Measurements from ENCODE around the gene PAF1. TPM values are rescaled to one million over a fixed set of nuclear protein-coding genes. Genes with fewer than 3 reads are reported as not detected.

The PAF1 gene
- total and polyA plus RNA-seq, 2 of the 13 experiments (the other 11 are each of a cell fraction or from before 2014, with no cell fraction given) = 30.2 to 31.1 TPM

GRCh38 chr19:39412100-39412866 is 21.4 kb upstream of the PAF1 start, which contains the start of gene PLEKHG2 (continued):
- TF ChIP-seq NPAS2 (CRISPR knock-in tag; IDR thresholded peaks at IDR 0.05; ENCODE audit: borderline replicate concordance) (no peak), SNAPC2 (CRISPR knock-in tag; IDR thresholded peaks at IDR 0.05) (peak; percentile 91), ZNF24 (IDR thresholded peaks at IDR 0.05) (peak; percentile 95), ZKSCAN5 (CRISPR knock-in tag; IDR thresholded peaks at IDR 0.05) (no peak), ZBTB1 (CRISPR knock-in tag; IDR thresholded peaks at IDR 0.05; ENCODE audit: borderline replicate concordance) (no peak), NFYC (CRISPR knock-in tag; IDR thresholded peaks at IDR 0.05) (peak; percentile 81), HHEX (CRISPR knock-in tag; IDR thresholded peaks at IDR 0.05) (no peak), ZNF3 (CRISPR knock-in tag; IDR thresholded peaks at IDR 0.05) (no peak), ZNF614 (CRISPR knock-in tag; IDR thresholded peaks at IDR 0.05; ENCODE audit: borderline replicate concordance) (no peak), SATB2 (CRISPR knock-in tag; IDR thresholded peaks at IDR 0.05) (no peak), NFE2 (CRISPR knock-in tag; IDR thresholded peaks at IDR 0.05) (no peak), EHMT2 (IDR thresholded peaks at IDR 0.05; ENCODE audit: borderline replicate concordance, low read depth, low read length) (no peak), ZNF598 (CRISPR knock-in tag; IDR thresholded peaks at IDR 0.05; ENCODE audit: borderline replicate concordance) (no peak), ZNF33B (CRISPR knock-in tag; IDR thresholded peaks at IDR 0.05) (no peak), REST (IDR thresholded peaks at IDR 0.05; ENCODE audit: borderline replicate concordance in 1 of 2, low read depth in 1 of 2, low read length in 2 of 2) (no peak), U2AF1 (optimal IDR thresholded peaks at IDR 0.05; ENCODE audit: low read depth, low read length) (peak; percentile 84), ZNF160 (CRISPR knock-in tag; IDR thresholded peaks at IDR 0.05) (no peak; the same call in 1 of the 2 replicates), ZSCAN9 (CRISPR knock-in tag; IDR thresholded peaks at IDR 0.05; ENCODE audit: borderline replicate concordance) (no peak; the same call in 1 of the 2 replicates), MED13 (CRISPR knock-in tag; IDR thresholded peaks at IDR 0.05) (no peak), TFAP4 (IDR thresholded peaks at IDR 0.05; ENCODE audit: borderline replicate concordance, low read depth) (peak; percentile 73; the same call in 1 of the 2 replicates), ZBTB7A (CRISPR knock-in tag; IDR thresholded peaks at IDR 0.05) (peak; percentile 80), HNRNPUL1 (IDR thresholded peaks at IDR 0.05; ENCODE audit: low read depth, low read length) (no peak), ZNF207 (IDR thresholded peaks at IDR 0.05; ENCODE audit: borderline replicate concordance) (no peak), ZSCAN5A (CRISPR knock-in tag; IDR thresholded peaks at IDR 0.05; ENCODE audit: borderline replicate concordance) (no peak), SIN3B (IDR thresholded peaks at IDR 0.05; ENCODE audit: low read length) (0 out of 2 replicates have a peak, but pooled peaks have one; percentile 19), ZNF546 (CRISPR knock-in tag; conservative IDR thresholded peaks at IDR 0.05) (no peak), MTF2 (CRISPR knock-in tag; IDR thresholded peaks at IDR 0.05; ENCODE audit: borderline replicate concordance) (no peak)

Measured in HepG2 (cell line).